GM12878 (cell line): ENCODE data around the gene KIFBP.

ENCODE experiments used
- CTCF ChIP-seq, 3 experiments: IDR thresholded peaks in 2 of 3; conservative IDR thresholded peaks in 1 of 3; 2 replicates each; pipeline ENCODE4 v1.5.1; 2011; ENCODE audit warnings: low read depth in 3 of 3, low read length in 3 of 3, mild to moderate bottlenecking in 3 of 3, control low read depth in 2 of 3, moderate library complexity in 2 of 3, inconsistent platforms in 1 of 3, mixed read lengths in 1 of 3; ENCODE audit not compliant: control insufficient read depth in 2 of 3, insufficient read depth in 1 of 3; ENCODE audit errors: extremely low read depth in 1 of 3
- E4F1 ChIP-seq: fragments of 450-650 bp; IDR thresholded peaks from 2 replicates; pipeline ENCODE4 v1.6.1; 2018; ENCODE audit warnings: borderline replicate concordance, mild to moderate bottlenecking; ENCODE audit not compliant: partially characterized antibody
- EGR1 ChIP-seq, 2 experiments: IDR thresholded peaks; 1 replicate in 1 of 2; 2 replicates in 1 of 2; pipeline ENCODE4 v1.6.1; 2011 to 2012; ENCODE audit warnings: low read depth in 2 of 2, low read length in 2 of 2, borderline replicate concordance in 1 of 2, mild to moderate bottlenecking in 1 of 2, moderate library complexity in 1 of 2
- EZH2 ChIP-seq: IDR thresholded peaks from 2 replicates; pipeline ENCODE4 v1.6.1; 2012; ENCODE audit warnings: low read depth, mild to moderate bottlenecking, control low read depth, inconsistent platforms, low read length, borderline replicate concordance; ENCODE audit not compliant: control insufficient read depth
- NFYB ChIP-seq: IDR thresholded peaks from 2 replicates; pipeline ENCODE4 v1.6.1; 2011; ENCODE audit warnings: low read depth, mild to moderate bottlenecking, low read length, improper control_type of control experiment, moderate library complexity; ENCODE audit not compliant: insufficient read depth

DNA sequence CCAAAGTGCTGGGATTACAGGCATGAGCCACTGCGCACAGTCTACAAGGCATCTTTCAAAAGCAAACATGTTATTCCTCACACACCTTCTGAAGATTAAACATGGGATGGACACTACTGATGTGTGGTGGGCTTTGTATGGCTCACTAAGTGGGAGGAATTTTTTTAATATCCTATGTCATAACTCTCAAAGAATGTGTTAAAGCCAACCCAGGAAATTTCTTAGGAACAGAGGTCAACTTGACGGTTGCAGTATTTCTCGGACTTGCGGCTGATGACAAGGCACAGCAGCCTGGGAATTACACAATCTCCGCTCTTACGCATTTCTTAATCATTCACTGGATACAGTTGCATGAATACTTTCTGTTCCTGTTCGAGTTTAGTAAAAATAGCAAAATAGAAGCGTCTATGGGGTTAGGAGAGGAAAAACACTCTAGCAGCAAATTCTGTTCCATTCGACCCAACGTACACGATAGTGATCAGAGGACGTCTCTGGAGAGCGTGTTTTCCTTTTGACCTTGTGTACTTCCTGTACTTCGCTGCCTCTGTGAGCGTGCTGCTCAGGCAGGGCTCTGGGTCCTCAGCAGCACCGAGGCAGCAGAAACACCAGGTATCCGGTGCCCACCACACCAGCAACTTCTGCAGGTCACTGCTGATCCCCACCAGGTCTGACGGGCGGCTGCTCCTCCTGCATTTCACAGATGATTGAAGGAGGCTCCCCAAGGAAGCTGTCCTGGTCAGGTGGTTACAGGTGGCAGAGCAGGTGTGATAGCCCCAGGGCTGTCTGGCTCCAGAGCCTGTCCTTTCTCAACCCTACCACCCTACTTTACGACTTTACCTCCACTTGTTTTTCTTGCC is 72.9 kb downstream of the KIFBP start:
- no peak for TF ChIP-seq E4F1
- TF ChIP-seq EGR1 (IDR thresholded peaks at IDR 0.05; ENCODE audit: borderline replicate concordance in 1 of 2, low read depth in 2 of 2, low read length in 2 of 2) = no peak
- no peak for TF ChIP-seq NFYB
- TF ChIP-seq CTCF (IDR thresholded peaks at IDR 0.05 in 2 of 3, conservative IDR thresholded peaks at IDR 0.05 in 1 of 3; ENCODE audit: control insufficient read depth in 2 of 3, extremely low read depth in 1 of 3, insufficient read depth in 1 of 3, low read depth in 3 of 3, low read length in 3 of 3) = no peak
- no peak for TF ChIP-seq EZH2
